WI38 (cell line): ENCODE measurements around the gene RNASE11.
A peak's percentile ranks its signal among the peaks of the same experiment; 100 is the strongest.
"Not testable (repeated sequence)": the region's sequence is repeated elsewhere in the genome, so short reads cannot be mapped to it uniquely, and the experiment has no call there.

ENCODE experiments used
- H3K4me3 ChIP-seq: 2 replicates; pipeline ENCODE4 v1.5.1; 2011; ENCODE audit warnings: low read depth, mild to moderate bottlenecking, control low read depth, low read length
- TF ChIP-seq, protein P1 (sequence below): IDR thresholded peaks from 2 replicates; pipeline ENCODE4 v1.5.1; 2012; ENCODE audit warnings: low read depth, mild to moderate bottlenecking, control low read depth, low read length

RNASE11 gene

DNA sequence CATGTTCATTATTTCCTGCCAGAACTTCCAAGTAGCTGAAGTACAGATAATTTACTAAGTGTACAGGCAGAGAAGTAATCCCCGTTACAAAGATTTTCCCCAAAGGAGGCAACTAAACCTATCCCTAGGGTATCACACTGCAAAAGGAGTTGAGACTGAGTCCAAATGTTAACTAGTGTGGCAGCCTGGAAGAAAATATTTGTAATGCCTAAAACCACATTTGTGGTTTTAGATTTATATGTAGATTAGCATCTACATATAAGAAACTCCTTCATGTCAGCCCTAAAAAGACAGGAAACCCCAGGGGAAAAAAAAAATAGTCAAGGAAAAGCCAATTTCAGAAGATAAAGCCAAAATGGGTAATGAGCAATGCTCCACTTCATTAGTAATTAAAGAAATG, 4.8 kb upstream of the RNASE11 start:
- no peak overlapping the region for H3K4me3 ChIP-seq
- TF ChIP-seq, protein P1, sequence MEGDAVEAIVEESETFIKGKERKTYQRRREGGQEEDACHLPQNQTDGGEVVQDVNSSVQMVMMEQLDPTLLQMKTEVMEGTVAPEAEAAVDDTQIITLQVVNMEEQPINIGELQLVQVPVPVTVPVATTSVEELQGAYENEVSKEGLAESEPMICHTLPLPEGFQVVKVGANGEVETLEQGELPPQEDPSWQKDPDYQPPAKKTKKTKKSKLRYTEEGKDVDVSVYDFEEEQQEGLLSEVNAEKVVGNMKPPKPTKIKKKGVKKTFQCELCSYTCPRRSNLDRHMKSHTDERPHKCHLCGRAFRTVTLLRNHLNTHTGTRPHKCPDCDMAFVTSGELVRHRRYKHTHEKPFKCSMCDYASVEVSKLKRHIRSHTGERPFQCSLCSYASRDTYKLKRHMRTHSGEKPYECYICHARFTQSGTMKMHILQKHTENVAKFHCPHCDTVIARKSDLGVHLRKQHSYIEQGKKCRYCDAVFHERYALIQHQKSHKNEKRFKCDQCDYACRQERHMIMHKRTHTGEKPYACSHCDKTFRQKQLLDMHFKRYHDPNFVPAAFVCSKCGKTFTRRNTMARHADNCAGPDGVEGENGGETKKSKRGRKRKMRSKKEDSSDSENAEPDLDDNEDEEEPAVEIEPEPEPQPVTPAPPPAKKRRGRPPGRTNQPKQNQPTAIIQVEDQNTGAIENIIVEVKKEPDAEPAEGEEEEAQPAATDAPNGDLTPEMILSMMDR: no peak

- TF ChIP-seq, protein P1: no peak
- peak within 1 kb of the TSS; percentile 39 for H3K4me3 ChIP-seq
Measured at GRCh38 chr14:20591235-20591634, 3.4 kb upstream of the RNASE11 start, which contains the start of gene RNASE12. RNASE12 (minus strand) TSS chr14:20591376; CDS start chr14:20590723, 653 bp downstream.

DNA sequence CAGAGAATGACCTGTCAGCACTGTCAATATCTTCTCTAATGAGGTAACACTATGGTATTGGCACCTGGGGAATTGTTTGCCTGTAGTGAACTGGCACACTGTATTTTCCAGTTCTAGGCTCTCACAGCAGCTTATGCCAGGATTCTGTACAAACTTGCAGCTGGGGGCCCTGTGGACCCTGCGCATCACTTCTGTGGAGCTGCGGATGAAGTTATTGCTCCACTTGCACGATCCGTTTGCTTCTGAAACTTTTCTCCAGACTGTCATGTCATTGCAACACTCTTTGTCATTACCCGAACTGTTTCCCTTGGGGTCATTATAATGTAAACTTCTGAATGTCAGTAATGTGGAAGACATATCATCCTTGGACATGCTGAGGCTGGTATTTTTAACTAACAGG, 3.9 kb downstream of the RNASE11 start:
- TF ChIP-seq, protein P1: no peak
- H3K4me3 ChIP-seq: no peak overlapping the region

- TF ChIP-seq, protein P1: no peak
- H3K4me3 ChIP-seq: no peak overlapping the region
Measured at GRCh38 chr14:20583142-20583541, 4.7 kb downstream of the RNASE11 start.

DNA sequence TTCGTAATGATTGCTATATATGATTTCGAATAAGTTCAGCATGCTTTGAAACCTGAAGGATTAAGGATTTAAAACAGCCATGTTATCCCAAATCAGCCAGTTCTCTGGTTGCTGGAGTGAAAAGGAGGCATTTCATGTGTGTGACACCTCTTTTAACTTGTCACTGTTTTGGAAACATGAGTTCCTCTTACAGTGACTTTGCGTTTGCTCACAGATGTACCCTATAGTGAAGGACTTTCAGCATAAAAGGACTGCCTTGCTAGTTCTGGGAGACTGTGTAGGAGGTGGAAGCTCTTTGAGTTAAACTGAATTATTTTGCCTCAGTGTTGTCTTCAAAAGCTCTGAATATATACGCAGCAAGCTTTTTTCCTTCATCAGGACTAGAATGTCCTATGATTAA, 7.6 kb downstream of the RNASE11 start:
- H3K4me3 ChIP-seq: no peak overlapping the region
- TF ChIP-seq, protein P1: no peak

DNA sequence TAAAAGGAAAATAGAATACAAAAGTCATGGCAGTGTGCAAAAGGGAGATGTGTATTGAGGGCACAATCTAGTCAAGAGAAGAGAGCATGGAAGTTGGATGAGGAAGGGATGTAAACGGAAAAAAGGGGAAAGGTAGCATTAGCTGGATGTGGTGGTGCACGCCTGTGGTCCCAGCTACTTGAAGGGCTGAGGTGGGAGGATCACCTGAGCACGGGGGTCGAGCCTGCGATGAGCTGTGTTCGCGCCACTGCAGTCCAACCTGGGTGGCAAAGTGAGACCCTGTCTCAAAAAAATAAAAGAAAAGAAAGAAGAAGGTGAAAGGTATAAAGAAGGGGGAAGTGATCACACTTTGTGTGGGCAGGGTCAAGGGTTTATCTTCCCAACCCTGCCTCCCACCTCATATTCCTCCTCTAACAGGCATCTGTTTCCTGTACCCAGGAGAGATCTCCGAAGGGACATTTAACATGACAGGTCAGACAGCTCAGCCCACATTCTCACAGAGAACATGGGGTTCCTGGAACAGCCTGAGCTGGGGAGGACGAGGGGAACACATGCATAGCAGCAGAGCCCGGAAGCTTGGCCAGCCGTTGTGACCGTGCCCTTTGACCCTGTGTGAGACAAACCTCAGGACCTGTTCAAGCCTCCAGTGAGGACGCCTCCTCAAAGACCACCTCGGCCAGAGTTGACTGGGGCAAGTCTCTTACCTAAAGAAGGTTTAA, 8.9 kb downstream of the RNASE11 start:
- H3K4me3 ChIP-seq: no peak overlapping the region
- TF ChIP-seq, protein P1: no peak

DNA sequence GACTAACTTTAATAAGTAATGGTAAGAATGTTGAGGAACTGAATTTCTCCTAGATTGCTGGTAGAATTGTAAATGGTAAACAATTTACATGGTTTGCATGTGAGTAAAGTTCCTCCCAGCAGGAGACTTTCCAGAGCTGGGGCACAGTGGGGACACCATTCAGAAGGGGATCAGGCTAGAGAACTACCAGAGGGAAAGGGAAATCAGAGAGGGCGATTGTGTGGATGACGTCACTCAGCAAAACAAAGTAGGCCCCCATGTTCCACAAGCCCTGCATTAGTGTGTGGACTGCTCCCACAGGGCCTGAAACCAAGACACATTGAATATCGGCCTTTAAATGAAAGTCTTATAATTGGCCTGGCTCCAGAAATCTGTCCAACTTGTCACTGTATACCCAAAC, 9.5 kb downstream of the RNASE11 start:
- TF ChIP-seq, protein P1: no peak
- H3K4me3 ChIP-seq: no peak overlapping the region

DNA sequence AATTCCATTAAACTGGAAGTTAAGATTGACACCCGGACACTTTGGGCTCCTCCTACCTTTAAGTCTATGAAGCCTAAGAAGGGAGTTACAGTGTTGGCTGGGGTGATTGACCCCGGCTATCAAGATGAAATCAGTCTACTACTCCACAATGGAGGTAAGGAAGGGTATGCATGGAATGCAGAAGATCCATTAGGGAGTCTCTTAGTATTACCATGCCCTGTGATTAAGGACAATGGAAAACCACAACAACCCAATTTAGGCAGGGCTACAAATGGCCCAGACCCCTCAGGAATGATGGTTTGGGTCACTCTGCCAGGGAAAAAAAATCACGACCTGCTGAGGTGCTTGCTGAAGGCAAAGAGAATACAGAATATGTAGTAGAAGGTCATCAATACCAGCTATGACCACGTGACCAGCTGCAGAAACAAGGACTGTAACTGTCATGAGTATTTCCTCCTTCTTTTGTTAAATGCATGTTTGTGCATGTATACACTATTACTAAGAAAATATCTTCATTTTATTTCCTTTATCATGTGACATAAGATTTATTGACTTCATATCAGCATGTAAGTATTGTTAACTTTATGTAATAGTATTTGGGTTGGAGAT, 15.3 kb downstream of the RNASE11 start:
- not testable (repeated sequence) for H3K4me3 ChIP-seq

- H3K4me3 ChIP-seq: not testable (repeated sequence)
Measured at GRCh38 chr14:20570720-20571119, 17.1 kb downstream of the RNASE11 start.

DNA sequence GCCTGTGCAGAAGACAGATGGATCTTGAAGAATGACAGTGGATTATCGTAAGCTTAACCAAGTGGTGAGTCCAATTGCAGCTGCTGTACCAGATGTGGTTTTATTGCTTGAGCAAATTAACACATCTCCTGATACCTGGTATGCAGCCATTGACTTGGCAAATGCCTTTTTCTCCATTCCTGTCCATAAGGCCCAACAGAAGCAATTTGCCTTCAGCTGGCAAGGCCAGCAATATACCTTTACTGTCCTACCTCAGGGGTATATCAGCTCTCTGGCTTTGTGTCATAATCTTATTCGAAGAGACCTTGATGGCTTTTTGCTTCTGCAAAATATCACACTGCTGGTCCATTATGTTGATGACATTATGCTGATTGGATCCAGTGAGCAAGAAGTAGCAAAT, 17.9 kb downstream of the RNASE11 start:
- not testable (repeated sequence) for H3K4me3 ChIP-seq
